ENCODE results near the gene SCAP. TPM values are rescaled to one million over a fixed set of nuclear protein-coding genes. Genes with fewer than 3 reads are reported as not detected.
"Not testable (repeated sequence)": the region's sequence is repeated elsewhere in the genome, so short reads cannot be mapped to it uniquely, and the experiment has no call there.

The SCAP gene
- total RNA-seq, result 31.9 TPM

GRCh38 chr3:47475570-47476329, at the start of gene SCAP:
TSS of gene SCAP (minus strand) at chr3:47475941. CDS start at chr3:47442993, 32,948 bp downstream.
- Histone ChIP-seq H3K27me3 (ENCODE audit: insufficient read depth, low read length) (no peaks in the 10 kb centered on the region), H3K4me3 (ENCODE audit: low read length) (peak within 1 kb of the TSS; percentile 81), H3K9me3 (ENCODE audit: low read depth, low read length) (no peaks in the 10 kb centered on the region), H3K4me1 (ENCODE audit: insufficient read depth, low read length) (peaks cover 28% of the 10 kb centered on the region)

- no peaks in the 10 kb centered on the region for H3K9me3 ChIP-seq (ENCODE audit: low read depth, low read length)
Observed at GRCh38 chr3:47523310-47524073, 47.8 kb upstream of the SCAP start.

GRCh38 chr3:47522082-47522987, 46.6 kb upstream of the SCAP start:
- H3K4me3 ChIP-seq (ENCODE audit: low read length), result no peak overlapping the region
- no peaks in the 10 kb centered on the region for H3K9me3 ChIP-seq (ENCODE audit: low read depth, low read length)
- H3K4me1 ChIP-seq (ENCODE audit: insufficient read depth, low read length), result peaks cover 6% of the 10 kb centered on the region
- H3K27me3 ChIP-seq (ENCODE audit: insufficient read depth, low read length), result no peaks in the 10 kb centered on the region

More at GRCh38 chr3:47523310-47524073, 47.8 kb upstream of the SCAP start:
- peaks cover 6% of the 10 kb centered on the region for H3K4me1 ChIP-seq (ENCODE audit: insufficient read depth, low read length)
- no peak overlapping the region for H3K4me3 ChIP-seq (ENCODE audit: low read length)
- no peaks in the 10 kb centered on the region for H3K27me3 ChIP-seq (ENCODE audit: insufficient read depth, low read length)

GRCh38 chr3:47520756-47521155, 45.0 kb upstream of the SCAP start:
- Histone ChIP-seq H3K9me3 (ENCODE audit: low read depth, low read length) (no peaks in the 10 kb centered on the region), H3K4me1 (ENCODE audit: insufficient read depth, low read length) (peaks cover 6% of the 10 kb centered on the region), H3K27me3 (ENCODE audit: insufficient read depth, low read length) (no peaks in the 10 kb centered on the region), H3K4me3 (ENCODE audit: low read length) (no peak overlapping the region)

- no peaks in the 10 kb centered on the region for H3K27me3 ChIP-seq (ENCODE audit: insufficient read depth, low read length)
Observed at GRCh38 chr3:47517937-47518336, 42.2 kb upstream of the SCAP start.

GRCh38 chr3:47515864-47516319, 40.2 kb upstream of the SCAP start:
- H3K4me1 ChIP-seq (ENCODE audit: insufficient read depth, low read length), result peaks cover 12% of the 10 kb centered on the region
- no peaks in the 10 kb centered on the region for H3K9me3 ChIP-seq (ENCODE audit: low read depth, low read length)
- H3K4me3 ChIP-seq (ENCODE audit: low read length), result no peak overlapping the region
- no peaks in the 10 kb centered on the region for H3K27me3 ChIP-seq (ENCODE audit: insufficient read depth, low read length)

More at GRCh38 chr3:47517937-47518336, 42.2 kb upstream of the SCAP start:
- H3K9me3 ChIP-seq (ENCODE audit: low read depth, low read length), result no peaks in the 10 kb centered on the region
- peaks cover 6% of the 10 kb centered on the region for H3K4me1 ChIP-seq (ENCODE audit: insufficient read depth, low read length)
- no peak overlapping the region for H3K4me3 ChIP-seq (ENCODE audit: low read length)

GRCh38 chr3:47515100-47515499, 39.4 kb upstream of the SCAP start:
- Histone ChIP-seq H3K27me3 (ENCODE audit: insufficient read depth, low read length) (no peaks in the 10 kb centered on the region), H3K4me1 (ENCODE audit: insufficient read depth, low read length) (peaks cover 12% of the 10 kb centered on the region), H3K9me3 (ENCODE audit: low read depth, low read length) (no peaks in the 10 kb centered on the region), H3K4me3 (ENCODE audit: low read length) (no peak overlapping the region)

- no peaks in the 10 kb centered on the region for H3K27me3 ChIP-seq (ENCODE audit: insufficient read depth, low read length)
- peaks cover 12% of the 10 kb centered on the region for H3K4me1 ChIP-seq (ENCODE audit: insufficient read depth, low read length)
- H3K9me3 ChIP-seq (ENCODE audit: low read depth, low read length), result no peaks in the 10 kb centered on the region
- peak within 1 kb of the TSS; percentile 96 for H3K4me3 ChIP-seq (ENCODE audit: low read length)
Observed at GRCh38 chr3:47513125-47513929, 37.6 kb upstream of the SCAP start, which contains the start of gene ELP6. TSS of gene ELP6 (minus strand) at chr3:47513712. CDS start at chr3:47513590, 122 bp downstream.

GRCh38 chr3:47512416-47513124, 36.8 kb upstream of the SCAP start:
- peak overlapping the region; percentile 96 for H3K4me3 ChIP-seq (ENCODE audit: low read length)
- H3K9me3 ChIP-seq (ENCODE audit: low read depth, low read length), result no peaks in the 10 kb centered on the region
- H3K4me1 ChIP-seq (ENCODE audit: insufficient read depth, low read length), result peaks cover 12% of the 10 kb centered on the region
- H3K27me3 ChIP-seq (ENCODE audit: insufficient read depth, low read length), result no peaks in the 10 kb centered on the region

- not testable (repeated sequence) for H3K9me3 ChIP-seq (ENCODE audit: low read depth, low read length); H3K4me3 ChIP-seq (ENCODE audit: low read length); H3K27me3 ChIP-seq (ENCODE audit: insufficient read depth, low read length); H3K4me1 ChIP-seq (ENCODE audit: insufficient read depth, low read length)
Observed at GRCh38 chr3:47505267-47505666, 29.5 kb upstream of the SCAP start.

- H3K4me1 ChIP-seq (ENCODE audit: insufficient read depth, low read length), result no peaks in the 10 kb centered on the region
Observed at GRCh38 chr3:47504113-47504512, 28.4 kb upstream of the SCAP start.

GRCh38 chr3:47503033-47503432, 27.3 kb upstream of the SCAP start:
- H3K27me3 ChIP-seq (ENCODE audit: insufficient read depth, low read length), result no peaks in the 10 kb centered on the region
- H3K9me3 ChIP-seq (ENCODE audit: low read depth, low read length), result no peaks in the 10 kb centered on the region
- no peak overlapping the region for H3K4me3 ChIP-seq (ENCODE audit: low read length)
- no peaks in the 10 kb centered on the region for H3K4me1 ChIP-seq (ENCODE audit: insufficient read depth, low read length)

More at GRCh38 chr3:47504113-47504512, 28.4 kb upstream of the SCAP start:
- no peaks in the 10 kb centered on the region for H3K27me3 ChIP-seq (ENCODE audit: insufficient read depth, low read length)
- no peaks in the 10 kb centered on the region for H3K9me3 ChIP-seq (ENCODE audit: low read depth, low read length)
- H3K4me3 ChIP-seq (ENCODE audit: low read length), result no peak overlapping the region

- Histone ChIP-seq H3K4me3 (ENCODE audit: low read length) (no peak overlapping the region), H3K9me3 (ENCODE audit: low read depth, low read length) (no peaks in the 10 kb centered on the region), H3K27me3 (ENCODE audit: insufficient read depth, low read length) (no peaks in the 10 kb centered on the region), H3K4me1 (ENCODE audit: insufficient read depth, low read length) (no peaks in the 10 kb centered on the region)
Observed at GRCh38 chr3:47496892-47497291, 21.2 kb upstream of the SCAP start.

All from mononuclear cell (primary cell).